Neuronal stem cell (in vitro differentiated cells): ENCODE results near the gene HAUS1.
"Not testable (repeated sequence)": the region's sequence is repeated elsewhere in the genome, so short reads cannot be mapped to it uniquely, and the experiment has no call there.

ENCODE experiments used
- DNase-seq: peaks from one replicate; pipeline ENCODE4 v3.0.0-alpha.2; 2013; ENCODE audit warnings: low spot score
- H2AFZ ChIP-seq: one replicate; pipeline ENCODE4 v1.6.1; 2013; ENCODE audit warnings: mild to moderate bottlenecking, low read length, inconsistent platforms
- H2AK5ac ChIP-seq: 2 replicates; pipeline ENCODE4 v1.6.1; 2013; ENCODE audit warnings: low read depth, mild to moderate bottlenecking, inconsistent platforms, low read length, moderate library complexity, mixed read lengths
- H2BK120ac ChIP-seq: 2 replicates; pipeline ENCODE4 v1.6.1; 2013; ENCODE audit warnings: low read depth, mild to moderate bottlenecking, inconsistent platforms, low read length, moderate library complexity, mixed read lengths
- H2BK12ac ChIP-seq: one replicate; pipeline ENCODE4 v1.6.1; 2013; ENCODE audit warnings: low read length, inconsistent platforms
- H2BK15ac ChIP-seq: 2 replicates; pipeline ENCODE4 v1.6.1; 2013; ENCODE audit warnings: mild to moderate bottlenecking, low read length, inconsistent platforms, mixed read lengths
- H2BK5ac ChIP-seq: one replicate; pipeline ENCODE4 v1.6.1; 2013; ENCODE audit warnings: inconsistent platforms, mild to moderate bottlenecking, low read length, moderate library complexity
- H3K14ac ChIP-seq: one replicate; pipeline ENCODE4 v1.6.1; 2013; ENCODE audit warnings: low read length, inconsistent platforms
- H3K18ac ChIP-seq: 2 replicates; pipeline ENCODE4 v1.6.1; 2013; ENCODE audit warnings: low read length, inconsistent platforms
- H3K23ac ChIP-seq: 2 replicates; pipeline ENCODE4 v1.6.1; 2013; ENCODE audit warnings: low read depth, mild to moderate bottlenecking, mixed read lengths, low read length, inconsistent platforms; ENCODE audit not compliant: poor library complexity
- H3K27ac ChIP-seq: replicated peaks from 3 replicates; pipeline ENCODE4 v1.5.1; 2013; ENCODE audit warnings: low read length, inconsistent platforms
- H3K27me3 ChIP-seq, 3 experiments: 2 replicates each; pipeline ENCODE4 v1.6.1; 2013; ENCODE audit warnings: low read length in 3 of 3, mild to moderate bottlenecking in 2 of 3, inconsistent platforms in 1 of 3, low read depth in 1 of 3, mixed read lengths in 1 of 3, moderate library complexity in 1 of 3; ENCODE audit not compliant: control insufficient read depth in 3 of 3, insufficient read depth in 3 of 3
- H3K36me3 ChIP-seq, 2 donors: replicated peaks in 1 of 2; 2 replicates each; pipeline ENCODE4 v1.6.1; 2013; ENCODE audit warnings: low read length in 2 of 2; ENCODE audit not compliant: control insufficient read depth in 2 of 2, insufficient read depth in 2 of 2
- H3K4ac ChIP-seq: 2 replicates; pipeline ENCODE4 v1.6.1; 2013; ENCODE audit warnings: inconsistent platforms, mild to moderate bottlenecking, low read length, moderate library complexity
- H3K4me1 ChIP-seq, 2 donors: 1 replicate in 1 of 2; 2 replicates in 1 of 2; pipeline ENCODE4 v1.6.1; 2013; ENCODE audit warnings: low read length in 2 of 2, low read depth in 1 of 2; ENCODE audit not compliant: control insufficient read depth in 2 of 2, insufficient read depth in 1 of 2
- H3K4me2 ChIP-seq: one replicate; pipeline ENCODE4 v1.6.1; 2013; ENCODE audit warnings: mild to moderate bottlenecking, low read length, inconsistent platforms; ENCODE audit not compliant: insufficient read depth, poor library complexity, severe bottlenecking
- H3K4me3 ChIP-seq, 2 donors: 2 replicates each; pipeline ENCODE4 v1.5.1; 2013; ENCODE audit warnings: low read length in 2 of 2, mild to moderate bottlenecking in 2 of 2, inconsistent platforms in 1 of 2, moderate library complexity in 1 of 2
- H3K79me1 ChIP-seq: one replicate; pipeline ENCODE4 v1.6.1; 2013; ENCODE audit warnings: low read depth, mild to moderate bottlenecking, inconsistent platforms, low read length, moderate library complexity
- H3K9ac ChIP-seq: one replicate; pipeline ENCODE4 v1.6.1; 2013; ENCODE audit warnings: mild to moderate bottlenecking, low read depth, low read length, inconsistent platforms; ENCODE audit not compliant: poor library complexity
- H3K9me3 ChIP-seq, 2 donors: replicated peaks in 1 of 2; 2 replicates each; pipeline versions ENCODE3 to v1.6.1; 2013; ENCODE audit warnings: low read length in 2 of 2, mild to moderate bottlenecking in 2 of 2, inconsistent platforms in 1 of 2, low read depth in 1 of 2, mixed read lengths in 1 of 2, moderate library complexity in 1 of 2; ENCODE audit not compliant: control insufficient read depth in 2 of 2, insufficient read depth in 1 of 2
- H4K8ac ChIP-seq: one replicate; pipeline ENCODE4 v1.6.1; 2013; ENCODE audit warnings: low read depth, mild to moderate bottlenecking, inconsistent platforms, low read length, moderate library complexity
- H4K91ac ChIP-seq: one replicate; pipeline ENCODE4 v1.6.1; 2013; ENCODE audit warnings: low read length, low read depth, mild to moderate bottlenecking, inconsistent platforms; ENCODE audit not compliant: poor library complexity
- WGBS, 2 donors: extraction: QIAGEN DNeasy Blood & Tissue Kit; methylation state at CpG; one replicate each; pipeline ENCODE4 v1.1.7; 2013; ENCODE audit warnings: missing lambda C conversion rate in 2 of 2, mixed read lengths in 1 of 2; ENCODE audit not compliant: insufficient read length in 2 of 2, insufficient replicate concordance in 1 of 2; ENCODE audit errors: extremely low coverage in 2 of 2; 5-methylcytosine and 5-hydroxymethylcytosine counted together

Gene HAUS1

GRCh38 chr18:46163941-46164499, 59.8 kb downstream of the HAUS1 start:
- Histone ChIP-seq H2BK12ac (no peak overlapping the region), H3K4me2 (no peak overlapping the region), H3K9ac (no peak overlapping the region), H2BK5ac (no peak overlapping the region), H3K27ac (no peak overlapping the region), H3K36me3 (no peaks in the 10 kb centered on the region), H3K14ac (no peak overlapping the region), H3K4me3 (no peak overlapping the region), H2BK15ac (no peak overlapping the region), H3K9me3 (peaks cover 0 to 2% of the 10 kb centered on the region in 2 donors), H3K4me1 (no peaks in the 10 kb centered on the region), H2BK120ac (no peak overlapping the region), H2AFZ (no peak overlapping the region), H3K27me3 (no peaks in the 10 kb centered on the region), H3K23ac (no peak overlapping the region), H4K91ac (no peak overlapping the region), H2AK5ac (no peak overlapping the region), H3K18ac (no peak overlapping the region), H3K79me1 (no peaks in the 10 kb centered on the region), H4K8ac (no peak overlapping the region), H3K4ac (no peak overlapping the region)
- DNase-seq = no peak
- WGBS, 2 donors = no CpG with 5 or more reads among the region's 7 CpGs

- H3K9ac ChIP-seq, H2BK5ac ChIP-seq, H2BK15ac ChIP-seq, DNase-seq, H4K91ac ChIP-seq, H3K27me3 ChIP-seq, H3K14ac ChIP-seq, H3K4ac ChIP-seq, H3K4me3 ChIP-seq, H3K79me1 ChIP-seq, H3K4me1 ChIP-seq, H3K18ac ChIP-seq, H3K27ac ChIP-seq, H3K23ac ChIP-seq, H2BK12ac ChIP-seq, H3K4me2 ChIP-seq, H2BK120ac ChIP-seq, H2AK5ac ChIP-seq, H2AFZ ChIP-seq, H3K9me3 ChIP-seq, H3K36me3 ChIP-seq, H4K8ac ChIP-seq: not testable (repeated sequence)
- no CpG with 5 or more reads among the region's 4 CpGs for WGBS, 2 donors
Observed at GRCh38 chr18:46164502-46164901, 60.3 kb downstream of the HAUS1 start.

- no peak overlapping the region for H3K14ac ChIP-seq
- peaks cover 0 to 2% of the 10 kb centered on the region in 2 donors for H3K9me3 ChIP-seq
- H2AK5ac ChIP-seq = no peak overlapping the region
- H2BK12ac ChIP-seq = no peak overlapping the region
- no peak overlapping the region for H3K27ac ChIP-seq
- no peak for DNase-seq
- H3K18ac ChIP-seq = no peak overlapping the region
- no peak overlapping the region for H2BK120ac ChIP-seq
- WGBS, 2 donors = no CpG with 5 or more reads among the region's 13 CpGs
- no peak overlapping the region for H4K8ac ChIP-seq
- no peak overlapping the region for H2BK5ac ChIP-seq
- H3K23ac ChIP-seq = no peak overlapping the region
- H3K4me2 ChIP-seq = no peak overlapping the region
- no peak overlapping the region for H4K91ac ChIP-seq
- H3K9ac ChIP-seq = no peak overlapping the region
- H3K27me3 ChIP-seq = no peaks in the 10 kb centered on the region
- no peak overlapping the region for H2BK15ac ChIP-seq
- no peak overlapping the region for H2AFZ ChIP-seq
- no peaks in the 10 kb centered on the region for H3K36me3 ChIP-seq
- no peak overlapping the region for H3K4ac ChIP-seq
- no peak overlapping the region for H3K4me3 ChIP-seq
- peaks cover 0 to 3% of the 10 kb centered on the region in 2 donors for H3K4me1 ChIP-seq
- H3K79me1 ChIP-seq = no peaks in the 10 kb centered on the region
Observed at GRCh38 chr18:46164920-46165319, 60.7 kb downstream of the HAUS1 start.

GRCh38 chr18:46166261-46166970, 62.2 kb downstream of the HAUS1 start:
- Histone ChIP-seq H3K4ac (no peak overlapping the region), H4K8ac (no peak overlapping the region), H3K4me1 (peaks cover 0 to 3% of the 10 kb centered on the region in 2 donors), H3K4me3 (no peak overlapping the region), H2BK5ac (no peak overlapping the region), H2BK120ac (no peak overlapping the region), H2BK12ac (no peak overlapping the region), H3K27ac (no peak overlapping the region), H3K23ac (no peak overlapping the region), H4K91ac (no peak overlapping the region), H3K18ac (no peak overlapping the region), H3K14ac (no peak overlapping the region), H3K9ac (no peak overlapping the region), H3K36me3 (no peaks in the 10 kb centered on the region), H2AK5ac (no peak overlapping the region), H2AFZ (no peak overlapping the region), H2BK15ac (no peak overlapping the region), H3K27me3 (no peaks in the 10 kb centered on the region), H3K4me2 (no peak overlapping the region), H3K9me3 (peaks cover 0 to 2% of the 10 kb centered on the region in 2 donors), H3K79me1 (no peaks in the 10 kb centered on the region)
- no peak for DNase-seq
- no CpG with 5 or more reads among the region's 6 CpGs for WGBS, 2 donors
